ENCODE results near the gene PCDHGB1. TPM values are rescaled to one million over a fixed set of nuclear protein-coding genes. Genes with fewer than 3 reads are reported as not detected.
"Not testable (repeated sequence)": the region's sequence is repeated elsewhere in the genome, so short reads cannot be mapped to it uniquely, and the experiment has no call there.

The PCDHGB1 gene
- total RNA-seq, 1 donor from 2014 or later = 9.6 TPM

DNA sequence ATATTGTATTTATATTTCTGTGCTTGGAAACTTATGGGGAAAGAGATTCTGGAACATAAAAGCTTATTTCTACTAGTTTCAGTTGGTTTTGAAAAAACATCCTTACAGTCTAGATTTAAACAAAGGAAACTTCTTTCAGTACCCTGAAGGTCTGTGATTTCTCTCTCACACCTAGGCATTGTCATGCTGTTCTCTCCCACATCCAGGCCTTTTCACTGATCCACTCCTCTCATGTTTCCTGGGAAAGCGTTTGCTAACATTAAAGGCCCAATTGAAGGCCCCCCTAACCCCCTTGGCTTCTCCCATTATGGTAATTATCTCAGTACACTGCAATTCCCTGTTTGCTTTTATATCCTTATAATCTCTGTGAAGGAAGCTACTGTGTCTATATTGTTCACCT is 7.1 kb upstream of the PCDHGB1 start:
- no peak for DNase-seq
- Mint-ChIP-seq H3K4me3 (ENCODE audit: unreplicated experiment) (no peak overlapping the region), H3K27me3 (ENCODE audit: unreplicated experiment) (peaks cover 3% of the 10 kb centered on the region), H3K9me3 (ENCODE audit: unreplicated experiment) (peaks cover 27% of the 10 kb centered on the region), H3K36me3 (ENCODE audit: unreplicated experiment) (peaks cover 61% of the 10 kb centered on the region), H3K27ac (ENCODE audit: unreplicated experiment) (no peak overlapping the region), H3K4me1 (ENCODE audit: low read depth, unreplicated experiment) (no peaks in the 10 kb centered on the region)
- TF ChIP-seq, protein P1, sequence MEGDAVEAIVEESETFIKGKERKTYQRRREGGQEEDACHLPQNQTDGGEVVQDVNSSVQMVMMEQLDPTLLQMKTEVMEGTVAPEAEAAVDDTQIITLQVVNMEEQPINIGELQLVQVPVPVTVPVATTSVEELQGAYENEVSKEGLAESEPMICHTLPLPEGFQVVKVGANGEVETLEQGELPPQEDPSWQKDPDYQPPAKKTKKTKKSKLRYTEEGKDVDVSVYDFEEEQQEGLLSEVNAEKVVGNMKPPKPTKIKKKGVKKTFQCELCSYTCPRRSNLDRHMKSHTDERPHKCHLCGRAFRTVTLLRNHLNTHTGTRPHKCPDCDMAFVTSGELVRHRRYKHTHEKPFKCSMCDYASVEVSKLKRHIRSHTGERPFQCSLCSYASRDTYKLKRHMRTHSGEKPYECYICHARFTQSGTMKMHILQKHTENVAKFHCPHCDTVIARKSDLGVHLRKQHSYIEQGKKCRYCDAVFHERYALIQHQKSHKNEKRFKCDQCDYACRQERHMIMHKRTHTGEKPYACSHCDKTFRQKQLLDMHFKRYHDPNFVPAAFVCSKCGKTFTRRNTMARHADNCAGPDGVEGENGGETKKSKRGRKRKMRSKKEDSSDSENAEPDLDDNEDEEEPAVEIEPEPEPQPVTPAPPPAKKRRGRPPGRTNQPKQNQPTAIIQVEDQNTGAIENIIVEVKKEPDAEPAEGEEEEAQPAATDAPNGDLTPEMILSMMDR (IDR thresholded peaks at IDR 0.05; ENCODE audit: partially characterized antibody, unreplicated experiment) = no peak

DNA sequence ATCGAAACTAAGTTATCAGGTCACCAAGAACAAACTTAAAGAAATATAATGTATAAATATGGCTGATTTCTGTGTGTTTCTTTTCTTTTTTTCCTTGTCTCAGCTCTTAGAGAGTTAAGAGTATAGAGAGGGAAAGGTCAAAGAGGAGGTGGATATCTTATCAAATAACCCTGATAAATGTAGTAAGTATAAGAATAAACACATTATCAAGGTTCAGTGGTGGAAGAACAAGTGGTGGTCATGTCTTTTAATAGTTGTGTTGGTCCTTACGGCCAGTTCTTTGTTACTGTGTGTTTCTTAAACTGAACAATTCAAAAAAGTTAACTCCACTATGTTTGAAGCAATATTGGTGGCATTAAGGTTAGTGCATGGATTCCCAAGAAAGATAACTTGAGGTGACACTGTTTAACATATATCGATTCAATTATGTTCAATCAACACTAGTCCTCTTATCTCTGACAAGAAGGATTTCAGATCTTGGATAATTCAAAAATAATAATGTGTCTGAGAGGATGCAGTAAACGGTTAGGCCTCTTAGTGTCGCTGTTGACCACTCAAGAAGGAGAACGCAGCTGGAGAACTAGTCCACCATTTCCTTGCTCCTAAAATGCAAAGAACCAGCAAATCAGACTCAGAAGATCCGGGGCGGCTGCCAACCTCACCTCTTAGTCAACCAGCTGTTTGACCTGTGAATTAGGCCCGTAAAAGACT is 6.5 kb upstream of the PCDHGB1 start, which contains the start of gene PCDHGA3:
PCDHGA3 (plus strand) TSS at position 588 of the 711 bp plus-strand sequence. CDS start 205 bp downstream, outside the sequence.
- Mint-ChIP-seq H3K27me3 (ENCODE audit: unreplicated experiment) (peaks cover 3% of the 10 kb centered on the region), H3K9me3 (ENCODE audit: unreplicated experiment) (peaks cover 22% of the 10 kb centered on the region), H3K4me3 (ENCODE audit: unreplicated experiment) (peak within 1 kb of the TSS; percentile 81), H3K27ac (ENCODE audit: unreplicated experiment) (peak within 1 kb of the TSS; percentile 78), H3K36me3 (ENCODE audit: unreplicated experiment) (peaks cover 58% of the 10 kb centered on the region), H3K4me1 (ENCODE audit: low read depth, unreplicated experiment) (no peaks in the 10 kb centered on the region)
- TF ChIP-seq, protein P1 (IDR thresholded peaks at IDR 0.05; ENCODE audit: partially characterized antibody, unreplicated experiment) = no peak
- DNase-seq = no peak

DNA sequence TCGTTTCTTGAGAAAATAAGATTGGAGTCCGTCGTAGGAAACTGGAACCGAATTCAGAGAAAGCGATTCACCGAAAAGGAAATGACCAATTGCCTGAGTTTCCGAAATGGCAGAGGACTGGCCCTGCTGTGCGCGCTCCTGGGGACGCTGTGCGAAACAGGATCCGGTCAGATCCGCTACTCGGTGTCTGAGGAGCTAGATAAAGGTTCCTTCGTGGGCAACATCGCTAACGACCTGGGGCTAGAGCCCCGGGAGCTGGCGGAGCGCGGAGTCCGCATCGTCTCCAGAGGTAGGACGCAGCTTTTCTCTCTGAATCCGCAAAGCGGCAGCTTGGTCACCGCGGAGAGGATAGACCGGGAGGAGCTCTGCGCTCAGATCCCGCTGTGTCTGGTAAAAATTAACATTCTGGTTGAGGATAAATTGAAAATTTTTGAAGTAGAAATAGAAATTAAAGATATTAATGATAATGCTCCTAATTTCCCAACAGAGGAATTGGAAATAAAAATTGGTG is 5.9 kb upstream of the PCDHGB1 start:
- DNase-seq = no peak
- Mint-ChIP-seq H3K4me1 (ENCODE audit: low read depth, unreplicated experiment) (no peaks in the 10 kb centered on the region), H3K27me3 (ENCODE audit: unreplicated experiment) (peaks cover 1% of the 10 kb centered on the region), H3K9me3 (ENCODE audit: unreplicated experiment) (peaks cover 19% of the 10 kb centered on the region), H3K4me3 (ENCODE audit: unreplicated experiment) (peak overlapping the region; percentile 81), H3K27ac (ENCODE audit: unreplicated experiment) (peak overlapping the region; percentile 78), H3K36me3 (ENCODE audit: unreplicated experiment) (peaks cover 59% of the 10 kb centered on the region)
- TF ChIP-seq, protein P1 (IDR thresholded peaks at IDR 0.05; ENCODE audit: partially characterized antibody, unreplicated experiment) = no peak

DNA sequence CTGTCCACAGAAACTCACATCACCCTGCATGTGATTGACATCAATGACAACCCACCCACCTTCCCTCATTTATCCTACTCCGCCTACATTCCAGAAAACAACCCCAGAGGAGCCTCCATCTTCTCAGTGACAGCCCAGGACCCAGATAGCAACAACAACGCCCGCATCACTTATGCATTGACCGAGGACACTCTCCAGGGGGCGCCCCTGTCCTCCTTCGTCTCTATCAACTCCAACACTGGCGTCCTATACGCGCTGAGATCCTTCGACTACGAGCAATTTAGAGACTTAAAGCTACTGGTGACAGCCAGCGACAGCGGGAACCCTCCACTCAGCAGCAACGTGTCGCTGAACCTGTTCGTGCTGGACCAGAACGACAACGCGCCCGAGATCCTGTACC is 4.6 kb upstream of the PCDHGB1 start:
- TF ChIP-seq, protein P1 (IDR thresholded peaks at IDR 0.05; ENCODE audit: partially characterized antibody, unreplicated experiment) = no peak
- Mint-ChIP-seq H3K36me3 (ENCODE audit: unreplicated experiment) (peaks cover 67% of the 10 kb centered on the region), H3K9me3 (ENCODE audit: unreplicated experiment) (peaks cover 19% of the 10 kb centered on the region), H3K27me3 (ENCODE audit: unreplicated experiment) (peaks cover 1% of the 10 kb centered on the region), H3K4me1 (ENCODE audit: low read depth, unreplicated experiment) (no peaks in the 10 kb centered on the region), H3K27ac (ENCODE audit: unreplicated experiment) (no peak overlapping the region), H3K4me3 (ENCODE audit: unreplicated experiment) (no peak overlapping the region)
- no peak for DNase-seq

DNA sequence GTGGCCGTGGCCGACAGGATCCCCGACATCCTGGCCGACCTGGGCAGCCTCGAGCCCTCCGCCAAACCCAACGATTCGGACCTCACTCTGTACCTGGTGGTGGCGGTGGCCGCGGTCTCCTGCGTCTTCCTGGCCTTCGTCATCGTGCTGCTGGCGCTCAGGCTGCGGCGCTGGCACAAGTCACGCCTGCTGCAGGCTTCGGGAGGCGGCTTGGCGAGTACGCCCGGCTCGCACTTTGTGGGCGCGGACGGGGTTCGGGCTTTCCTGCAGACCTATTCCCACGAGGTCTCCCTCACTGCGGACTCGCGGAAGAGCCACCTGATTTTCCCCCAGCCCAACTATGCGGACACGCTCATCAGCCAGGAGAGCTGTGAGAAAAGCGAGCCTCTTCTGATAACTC is 3.9 kb upstream of the PCDHGB1 start:
- not testable (repeated sequence) for H3K4me3 Mint-ChIP-seq (ENCODE audit: unreplicated experiment); DNase-seq; H3K27me3 Mint-ChIP-seq (ENCODE audit: unreplicated experiment); H3K4me1 Mint-ChIP-seq (ENCODE audit: low read depth, unreplicated experiment); H3K27ac Mint-ChIP-seq (ENCODE audit: unreplicated experiment)
- Mint-ChIP-seq H3K36me3 (ENCODE audit: unreplicated experiment) (peaks cover 67% of the 10 kb centered on the region), H3K9me3 (ENCODE audit: unreplicated experiment) (peaks cover 19% of the 10 kb centered on the region)

Measured in glutamatergic neuron (in vitro differentiated cells).